Medulla oblongata (tissue), 1 donor: ENCODE results near the gene LATS2.
"Not testable (repeated sequence)": the region's sequence is repeated elsewhere in the genome, so short reads cannot be mapped to it uniquely, and the experiment has no call there.

Source experiments
- DNase-seq: peaks from one replicate; pipeline ENCODE4 v3.0.0-alpha.2; 2015; ENCODE audit errors: extremely low spot score

Gene LATS2

GRCh38 chr13:21075379-21076249 is 14.2 kb upstream of the LATS2 start:
- DNase-seq = no peak

DNA sequence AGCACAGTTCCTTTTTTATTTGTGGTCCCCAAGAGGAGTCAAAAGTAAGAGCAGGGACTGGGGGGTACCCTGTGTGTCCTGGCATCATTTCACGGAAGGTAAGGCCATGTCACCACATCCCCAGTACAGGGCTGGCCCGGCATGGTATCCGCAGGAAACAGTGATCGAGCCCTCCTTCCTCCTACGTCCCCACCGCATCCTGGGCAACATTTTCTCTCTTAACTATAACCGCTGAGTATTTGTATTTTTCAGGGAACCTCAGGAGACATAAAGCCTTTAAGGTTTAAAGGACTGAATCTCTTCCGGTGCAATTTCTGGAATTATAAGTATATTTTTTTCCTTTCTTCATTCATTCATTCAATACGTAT is 13.6 kb upstream of the LATS2 start:
- no peak for DNase-seq

- DNase-seq = peak; percentile 15
Measured at GRCh38 chr13:21074546-21074945, 13.2 kb upstream of the LATS2 start.

DNA sequence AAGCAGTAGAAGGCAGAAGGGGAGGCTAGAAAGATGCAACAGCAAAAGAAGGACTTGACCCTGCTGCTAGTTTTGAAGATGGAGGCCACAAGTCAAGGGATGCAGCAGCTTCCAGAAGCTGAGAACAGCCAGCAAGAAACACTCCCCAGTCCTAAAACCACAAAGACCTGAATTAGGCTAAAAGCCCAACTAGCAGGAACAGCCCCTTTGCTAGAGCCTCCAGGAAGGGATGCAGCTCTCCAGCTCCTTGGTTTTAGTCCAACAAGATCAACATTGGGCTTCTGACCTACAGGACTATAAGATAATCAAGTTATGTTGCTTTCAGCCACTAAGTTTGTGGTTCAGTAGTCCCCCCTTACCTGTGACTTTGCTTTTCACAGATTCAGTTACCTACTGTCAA is 10.5 kb upstream of the LATS2 start:
- DNase-seq = no peak

GRCh38 chr13:21071015-21071414 is 9.6 kb upstream of the LATS2 start:
- DNase-seq = no peak

- no peak for DNase-seq
Measured at GRCh38 chr13:21069561-21070004, 8.2 kb upstream of the LATS2 start.

DNA sequence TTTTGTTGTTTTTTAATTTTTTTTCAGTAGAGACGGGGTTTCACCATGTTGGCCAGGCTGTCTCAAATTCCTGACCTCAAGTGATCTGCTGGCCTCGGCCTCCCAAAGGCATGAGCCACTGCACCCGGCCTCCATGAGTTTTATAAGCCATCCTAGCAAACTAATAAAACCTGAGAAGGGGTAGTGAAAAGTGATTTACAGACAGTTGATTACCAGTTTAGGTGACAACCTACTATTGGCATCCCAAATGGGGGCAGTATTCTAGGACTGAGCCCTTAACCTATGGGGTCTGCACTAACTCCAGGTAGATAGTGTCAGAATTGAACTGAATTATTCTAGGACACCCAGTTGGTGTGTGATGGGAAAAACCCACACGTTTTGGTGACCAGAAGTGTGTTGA is 6.5 kb upstream of the LATS2 start:
- no peak for DNase-seq

DNA sequence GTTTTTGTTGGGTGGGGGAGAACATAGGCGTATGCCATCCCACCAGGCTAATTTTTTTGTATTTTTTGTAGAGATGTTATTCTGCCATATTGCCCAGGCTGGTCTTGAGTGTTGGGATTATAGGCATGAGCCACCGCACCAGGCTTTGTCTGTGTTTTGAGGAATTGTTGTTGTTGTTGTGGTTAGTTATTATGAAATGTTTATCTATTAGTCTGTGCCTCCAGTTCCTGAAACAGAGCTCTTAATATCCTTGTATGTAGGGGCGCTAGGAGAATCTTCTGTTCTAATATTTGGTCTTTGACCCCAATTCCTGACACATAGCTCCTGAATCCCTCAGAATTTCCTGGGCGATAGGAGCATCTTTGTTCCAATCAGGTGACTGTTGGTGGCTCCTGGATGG is 5.6 kb upstream of the LATS2 start:
- no peak for DNase-seq

DNA sequence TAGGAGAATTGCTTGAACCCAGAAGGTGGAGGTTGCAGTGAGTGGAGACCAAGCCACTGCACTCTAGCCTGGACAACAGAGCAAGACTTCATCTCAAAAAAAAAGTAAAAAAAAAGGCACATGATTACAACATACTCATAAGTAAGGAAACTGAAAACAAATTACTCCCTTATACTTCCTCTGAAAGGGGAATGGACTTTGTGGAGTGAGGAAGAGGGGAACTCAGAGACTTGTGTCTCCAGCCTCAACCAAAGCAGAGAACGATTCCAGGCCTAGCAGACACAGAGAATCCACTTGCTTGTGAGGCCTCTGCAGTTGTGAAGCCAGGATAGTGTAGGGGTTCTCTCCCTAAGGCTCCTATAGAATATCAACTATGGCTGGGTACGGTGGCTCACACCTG is 4.3 kb upstream of the LATS2 start:
- no peak for DNase-seq

- DNase-seq = no peak
Measured at GRCh38 chr13:21063031-21063430, 1.6 kb upstream of the LATS2 start.

- DNase-seq = no peak
Measured at GRCh38 chr13:21060338-21061028, 903 bp downstream of the LATS2 start.

GRCh38 chr13:21059641-21060337 is 1.6 kb downstream of the LATS2 start:
- no peak for DNase-seq

DNA sequence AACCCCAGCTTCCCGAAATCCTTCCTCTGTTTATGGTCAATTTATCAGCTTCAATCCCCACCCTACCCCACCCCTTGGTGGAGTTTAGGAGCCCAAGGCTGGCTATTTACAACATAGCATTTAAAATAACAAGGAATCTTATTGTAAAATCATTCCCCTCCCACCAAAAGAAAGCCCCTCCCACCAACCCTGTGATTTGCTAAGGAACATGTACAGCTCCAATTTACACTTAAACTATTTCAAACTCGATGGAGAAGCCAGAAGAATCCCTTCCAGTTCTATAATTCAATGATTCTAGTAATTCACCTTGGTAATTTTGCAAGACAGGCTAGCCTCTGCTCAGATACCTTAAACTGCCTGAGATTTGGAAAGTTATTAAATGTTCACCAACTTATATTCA is 3.0 kb downstream of the LATS2 start:
- no peak for DNase-seq

- DNase-seq = no peak
Measured at GRCh38 chr13:21055511-21056045, 5.8 kb downstream of the LATS2 start.

DNA sequence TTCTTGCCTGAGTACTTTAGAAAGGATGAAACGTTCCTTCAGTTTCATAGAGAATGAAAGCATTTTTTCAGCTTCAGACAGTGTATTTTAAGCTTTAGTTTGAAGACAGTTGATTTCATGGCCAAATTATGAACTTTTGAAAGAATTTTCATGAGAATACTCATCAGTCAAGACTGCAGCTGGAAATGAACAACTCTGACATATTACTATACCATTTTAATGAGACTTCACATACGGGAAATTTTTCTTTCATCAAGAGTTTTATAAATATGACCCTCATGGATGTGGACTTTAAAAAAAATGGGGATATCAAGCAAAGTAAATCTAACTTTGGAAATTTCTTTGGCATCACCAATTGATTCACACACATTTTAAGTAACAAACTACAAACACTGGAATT is 6.4 kb downstream of the LATS2 start:
- DNase-seq = no peak

DNA sequence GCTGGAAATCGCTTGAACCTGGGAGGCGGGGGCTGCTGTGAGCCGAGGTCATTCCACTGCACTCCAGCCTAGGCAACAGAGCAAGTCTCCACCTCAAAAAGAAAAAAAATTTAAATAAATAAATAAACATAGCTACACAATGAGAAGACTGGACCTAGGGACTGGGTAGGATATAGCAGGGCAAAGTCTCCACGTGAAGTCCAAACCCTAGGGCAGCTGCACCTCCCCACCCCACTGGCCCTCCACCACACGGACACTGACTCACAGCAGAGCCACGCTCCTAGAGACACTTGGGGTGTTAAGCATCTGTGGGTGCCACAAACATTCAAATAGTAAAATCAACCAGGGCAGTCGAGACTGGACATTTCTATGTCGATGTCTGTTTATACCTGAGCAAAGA is 7.1 kb downstream of the LATS2 start:
- DNase-seq = no peak

DNA sequence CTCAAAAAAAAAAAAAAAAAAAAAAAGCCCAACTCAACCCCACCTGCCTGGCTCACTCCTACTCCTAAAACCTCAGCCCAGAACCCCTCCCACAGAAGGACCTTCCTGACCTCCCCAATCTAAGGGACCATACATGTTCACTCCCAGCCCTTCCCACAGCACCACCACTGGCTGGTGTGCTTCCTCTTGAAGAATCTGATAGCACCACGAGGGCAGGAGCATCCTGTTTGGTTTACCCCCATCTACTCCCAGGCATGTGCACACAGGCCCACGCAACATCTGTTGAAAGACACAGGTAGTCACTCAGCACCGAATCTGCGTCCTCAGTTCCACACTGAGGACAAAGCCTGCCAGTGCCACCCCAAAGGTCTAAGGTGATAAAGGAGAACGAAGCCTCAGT is 8.2 kb downstream of the LATS2 start:
- DNase-seq = no peak

- no peak for DNase-seq
Measured at GRCh38 chr13:21051675-21052074, 9.7 kb downstream of the LATS2 start.

GRCh38 chr13:21050288-21051197 is 10.8 kb downstream of the LATS2 start:
- no peak for DNase-seq

DNA sequence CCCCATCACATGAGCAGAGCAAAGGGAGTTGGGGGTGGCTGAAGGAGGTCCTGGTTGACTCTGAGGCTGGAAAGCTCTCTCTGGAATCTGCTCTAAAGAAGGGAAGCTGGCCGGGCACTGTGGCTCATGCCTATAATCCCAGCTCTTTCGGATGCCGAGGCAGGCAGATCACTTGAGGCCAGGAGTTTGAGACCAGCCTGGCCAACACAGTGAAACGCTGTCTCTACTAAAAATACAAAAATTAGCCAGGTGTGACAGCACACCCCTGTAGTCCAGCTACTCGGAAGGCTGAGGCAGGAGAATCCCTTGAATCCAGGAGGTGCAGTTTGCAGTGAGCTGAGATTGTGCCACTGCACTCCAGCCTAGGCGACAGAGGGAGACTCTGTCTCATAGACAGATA is 11.7 kb downstream of the LATS2 start:
- not testable (repeated sequence) for DNase-seq
